Activated CD4-positive, alpha-beta memory T cell treated with anti-CD3 and anti-CD28 coated beads for 36 hours (primary cell): ENCODE measurements around the gene KRTAP9-2. TPM values are rescaled to one million over a fixed set of nuclear protein-coding genes. Genes with fewer than 3 reads are reported as not detected.
"Not testable (repeated sequence)": the region's sequence is repeated elsewhere in the genome, so short reads cannot be mapped to it uniquely, and the experiment has no call there.

Source experiments
- CTCF ChIA-PET: fragments of 350-600 bp; sonication (Branson Sonifier 250); formaldehyde crosslinking; loops from one replicate; lab custom pipeline; 2021; ENCODE audit warnings: antibody characterized with exemption, inconsistent platforms; lab: Charles Lee
- POLR2A ChIA-PET: fragments of 350-600 bp; sonication (Branson Sonifier 250); formaldehyde crosslinking; loops from one replicate; lab custom pipeline; 2021; ENCODE audit warnings: antibody characterized with exemption; lab: Charles Lee
- DNase-seq: peaks from one replicate; pipeline ENCODE4 v3.0.0-alpha.2; 2020
- H3K27ac Mint-ChIP-seq: one replicate; pipeline ENCODE4 v1.8.0; 2021; ENCODE audit warnings: mixed read lengths
- H3K27me3 Mint-ChIP-seq: one replicate; pipeline ENCODE4 v1.8.0; 2021; ENCODE audit warnings: mixed read lengths
- H3K36me3 Mint-ChIP-seq: one replicate; pipeline ENCODE4 v1.8.0; 2021; ENCODE audit warnings: mixed read lengths
- H3K4me1 Mint-ChIP-seq: one replicate; pipeline ENCODE4 v1.8.0; 2021; ENCODE audit warnings: low read depth, mixed read lengths
- H3K4me3 Mint-ChIP-seq: one replicate; pipeline ENCODE4 v1.8.0; 2021; ENCODE audit warnings: mild to moderate bottlenecking, mixed read lengths
- H3K9me3 Mint-ChIP-seq: one replicate; pipeline ENCODE4 v1.8.0; 2021; ENCODE audit warnings: mixed read lengths
- intact Hi-C: fragments of 100-400 bp; cut with micrococcal nuclease; formaldehyde crosslinking; loops from one replicate; pipeline ENCODE4 v1.15.1; 2023
- total RNA-seq, 2 experiments: library from RNA; stranded (reverse); gene quantifications; one replicate each; pipeline ENCODE4 v1.2.3, GENCODE V29; 2021

The KRTAP9-2 gene
- total RNA-seq, 2 experiments from 2014 or later, result not detected

- Mint-ChIP-seq H3K27ac (no peak overlapping the region), H3K4me1 (no peaks in the 10 kb centered on the region), H3K36me3 (no peaks in the 10 kb centered on the region), H3K4me3 (no peak overlapping the region), H3K27me3 (no peaks in the 10 kb centered on the region), H3K9me3 (peaks cover 3% of the 10 kb centered on the region)
- CTCF ChIA-PET, result interaction anchor here (0.6 kb wide), 1 partner anchor 449 kb away, joined by 4 read pairs; no protein-coding TSS in a partner anchor
- POLR2A ChIA-PET, result no interaction called here
- DNase-seq, result no peak
- intact Hi-C loops, result no loop called here
Observed at GRCh38 chr17:41199421-41200078, 26.9 kb upstream of the KRTAP9-2 start.

- Mint-ChIP-seq H3K9me3 (no peaks in the 10 kb centered on the region), H3K27me3 (peaks cover 23% of the 10 kb centered on the region), H3K4me3 (no peak overlapping the region), H3K4me1 (peaks cover 8% of the 10 kb centered on the region), H3K27ac (no peak overlapping the region), H3K36me3 (no peaks in the 10 kb centered on the region)
- intact Hi-C loops, result no loop called here
- CTCF ChIA-PET, result interaction anchor here (1.2 to 2.4 kb wide), 2 partner anchors 437 to 451 kb away, joined by 3 to 5 read pairs; no protein-coding TSS in a partner anchor
- no peak for DNase-seq
- POLR2A ChIA-PET, result no interaction called here
Observed at GRCh38 chr17:41211845-41212466, 14.5 kb upstream of the KRTAP9-2 start.

- CTCF ChIA-PET, result interaction anchor here (2.4 kb wide), 1 partner anchor 436 kb away, joined by 5 read pairs; no protein-coding TSS in a partner anchor
- POLR2A ChIA-PET, result no interaction called here
Observed at GRCh38 chr17:41212524-41213169, 13.8 kb upstream of the KRTAP9-2 start.

GRCh38 chr17:41215681-41216080 lies 10.8 kb upstream of the KRTAP9-2 start:
- POLR2A ChIA-PET, result no interaction called here

More at GRCh38 chr17:41212524-41213169, 13.8 kb upstream of the KRTAP9-2 start:
- Mint-ChIP-seq H3K9me3 (no peaks in the 10 kb centered on the region), H3K27ac (no peak overlapping the region), H3K27me3 (peaks cover 23% of the 10 kb centered on the region), H3K36me3 (no peaks in the 10 kb centered on the region), H3K4me1 (peaks cover 8% of the 10 kb centered on the region), H3K4me3 (no peak overlapping the region)
- intact Hi-C loops, result no loop called here
- DNase-seq, result no peak

GRCh38 chr17:41223821-41224220 lies 2.6 kb upstream of the KRTAP9-2 start:
- intact Hi-C loops, result no loop called here
- ChIA-PET POLR2A (no interaction called here), CTCF (no interaction called here)
- Mint-ChIP-seq H3K9me3 (peaks cover 13% of the 10 kb centered on the region), H3K4me3 (no peak overlapping the region), H3K36me3 (no peaks in the 10 kb centered on the region), H3K4me1 (no peaks in the 10 kb centered on the region), H3K27ac (no peak overlapping the region), H3K27me3 (peaks cover 5% of the 10 kb centered on the region)
- no peak for DNase-seq

More at GRCh38 chr17:41215681-41216080, 10.8 kb upstream of the KRTAP9-2 start:
- Mint-ChIP-seq H3K27me3 (peaks cover 7% of the 10 kb centered on the region), H3K4me3 (no peak overlapping the region), H3K36me3 (no peaks in the 10 kb centered on the region), H3K27ac (no peak overlapping the region), H3K4me1 (peaks cover 8% of the 10 kb centered on the region), H3K9me3 (peaks cover 12% of the 10 kb centered on the region)
- CTCF ChIA-PET, result no interaction called here
- intact Hi-C loops, result no loop called here
- no peak for DNase-seq

GRCh38 chr17:41226051-41226450 lies 397 bp upstream of the KRTAP9-2 start:
- Mint-ChIP-seq H3K27ac (no peak overlapping the region), H3K4me3 (no peak overlapping the region), H3K9me3 (no peaks in the 10 kb centered on the region), H3K27me3 (peaks cover 3% of the 10 kb centered on the region), H3K36me3 (no peaks in the 10 kb centered on the region), H3K4me1 (no peaks in the 10 kb centered on the region)
- intact Hi-C loops, result no loop called here
- CTCF ChIA-PET, result no interaction called here
- DNase-seq, result no peak
- POLR2A ChIA-PET, result no interaction called here

GRCh38 chr17:41230094-41230493 lies 3.6 kb downstream of the KRTAP9-2 start:
- no peak overlapping the region for H3K27ac Mint-ChIP-seq
- intact Hi-C loops, result no loop called here
- ChIA-PET POLR2A (no interaction called here), CTCF (no interaction called here)
- H3K27me3 Mint-ChIP-seq, result peaks cover 19% of the 10 kb centered on the region
- DNase-seq, result no peak
- no peaks in the 10 kb centered on the region for H3K4me1 Mint-ChIP-seq
- no peaks in the 10 kb centered on the region for H3K36me3 Mint-ChIP-seq
- H3K9me3 Mint-ChIP-seq, result no peaks in the 10 kb centered on the region
- no peak overlapping the region for H3K4me3 Mint-ChIP-seq

GRCh38 chr17:41231731-41232130 lies 5.3 kb downstream of the KRTAP9-2 start:
- Mint-ChIP-seq H3K4me1 (no peaks in the 10 kb centered on the region), H3K4me3 (no peak overlapping the region), H3K9me3 (no peaks in the 10 kb centered on the region), H3K27ac (no peak overlapping the region), H3K27me3 (peaks cover 19% of the 10 kb centered on the region), H3K36me3 (no peaks in the 10 kb centered on the region)
- POLR2A ChIA-PET, result no interaction called here
- intact Hi-C loops, result no loop called here
- DNase-seq, result no peak
- CTCF ChIA-PET, result no interaction called here

- H3K27me3 Mint-ChIP-seq, result peaks cover 19% of the 10 kb centered on the region
- DNase-seq, POLR2A ChIA-PET, intact Hi-C loops, H3K36me3 Mint-ChIP-seq, H3K4me1 Mint-ChIP-seq, H3K9me3 Mint-ChIP-seq, H3K4me3 Mint-ChIP-seq, H3K27ac Mint-ChIP-seq, CTCF ChIA-PET: not testable (repeated sequence)
Observed at GRCh38 chr17:41232399-41233105, 6.1 kb downstream of the KRTAP9-2 start, which contains the start of gene KRTAP9-3. Gene KRTAP9-3, plus strand, starts transcription at chr17:41232449. Its CDS starts 53 bp downstream, at chr17:41232502.

GRCh38 chr17:41237116-41237515 lies 10.7 kb downstream of the KRTAP9-2 start:
- CTCF ChIA-PET, result not testable (repeated sequence)

GRCh38 chr17:41237949-41238437 lies 11.5 kb downstream of the KRTAP9-2 start, which contains the start of gene KRTAP9-8:
Gene KRTAP9-8, plus strand, starts transcription at chr17:41237999. Its CDS starts 53 bp downstream, at chr17:41238052.
- H3K4me1 Mint-ChIP-seq, POLR2A ChIA-PET, intact Hi-C loops, DNase-seq, H3K4me3 Mint-ChIP-seq, CTCF ChIA-PET, H3K9me3 Mint-ChIP-seq, H3K36me3 Mint-ChIP-seq, H3K27ac Mint-ChIP-seq: not testable (repeated sequence)
- peaks cover 16% of the 10 kb centered on the region for H3K27me3 Mint-ChIP-seq

More at GRCh38 chr17:41237116-41237515, 10.7 kb downstream of the KRTAP9-2 start:
- H3K9me3 Mint-ChIP-seq, H3K4me1 Mint-ChIP-seq, H3K4me3 Mint-ChIP-seq, DNase-seq, intact Hi-C loops, POLR2A ChIA-PET, H3K36me3 Mint-ChIP-seq, H3K27ac Mint-ChIP-seq: not testable (repeated sequence)
- peaks cover 19% of the 10 kb centered on the region for H3K27me3 Mint-ChIP-seq
